NCI-H2029 (cell line): ENCODE measurements around the gene TTC33.
A peak's percentile ranks its signal among the peaks of the same experiment; 100 is the strongest.
"Not testable (repeated sequence)": the region's sequence is repeated elsewhere in the genome, so short reads cannot be mapped to it uniquely, and the experiment has no call there.

Experiments
- DNase-seq: peaks from one replicate; lab custom pipeline; 2025; lab: John Stamatoyannopoulos, UW

TTC33 gene

DNA sequence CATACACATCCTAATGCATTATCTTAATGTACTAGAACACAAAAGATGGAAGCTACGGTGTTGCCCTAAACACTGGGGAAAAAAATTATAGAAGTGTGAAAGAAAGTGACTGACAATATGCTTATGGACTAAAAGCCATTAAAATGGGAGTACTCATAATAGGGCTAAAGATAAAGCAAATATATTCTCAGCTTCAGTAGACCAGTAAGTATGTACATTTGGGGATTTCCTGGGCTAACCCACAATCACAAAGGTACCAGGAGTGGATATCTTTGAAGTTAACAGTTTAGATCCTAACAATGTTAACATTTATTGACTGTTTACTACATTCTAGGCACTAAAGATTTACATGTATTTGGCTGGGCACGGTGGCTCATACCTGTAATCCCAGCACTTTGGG is 39.2 kb downstream of the TTC33 start:
- DNase-seq: no peak

DNA sequence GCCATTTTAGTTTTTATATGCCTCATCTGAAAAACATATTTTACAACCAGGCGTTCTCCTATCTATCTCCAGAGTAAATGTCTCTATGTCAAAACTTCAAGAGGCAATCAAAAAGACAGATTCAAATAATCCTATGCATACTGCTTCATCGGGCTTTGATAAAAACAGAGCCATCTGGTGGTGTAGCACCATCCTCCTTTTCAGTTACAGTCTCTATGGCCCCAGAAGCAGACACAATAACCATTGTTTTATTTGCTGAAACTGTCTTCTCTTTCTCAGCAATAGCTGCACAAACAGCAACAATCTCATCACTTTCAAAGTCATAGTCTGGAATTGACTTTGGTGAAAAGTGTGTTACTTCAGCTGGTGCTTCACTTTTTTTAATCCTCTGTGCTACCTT is 39.8 kb downstream of the TTC33 start:
- DNase-seq: no peak

DNA sequence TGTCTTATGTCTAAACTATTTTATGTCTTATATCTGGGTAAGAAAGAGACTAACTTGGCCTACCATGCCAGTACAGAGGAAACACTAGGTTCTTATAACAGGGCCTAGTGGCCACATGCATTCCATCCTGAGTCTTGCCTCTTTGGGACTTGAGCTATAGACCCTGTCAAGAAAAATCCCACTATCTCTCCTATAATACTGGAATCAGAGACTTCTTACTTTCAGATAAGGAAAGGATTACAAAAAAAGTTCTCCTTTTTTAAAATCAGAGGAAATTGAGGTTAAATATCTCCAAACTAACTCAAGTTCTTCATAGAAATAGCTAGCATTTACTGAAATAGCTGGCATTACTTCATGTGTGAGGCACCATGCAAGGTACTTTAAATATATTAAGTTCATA is 41.8 kb downstream of the TTC33 start:
- no peak for DNase-seq

DNA sequence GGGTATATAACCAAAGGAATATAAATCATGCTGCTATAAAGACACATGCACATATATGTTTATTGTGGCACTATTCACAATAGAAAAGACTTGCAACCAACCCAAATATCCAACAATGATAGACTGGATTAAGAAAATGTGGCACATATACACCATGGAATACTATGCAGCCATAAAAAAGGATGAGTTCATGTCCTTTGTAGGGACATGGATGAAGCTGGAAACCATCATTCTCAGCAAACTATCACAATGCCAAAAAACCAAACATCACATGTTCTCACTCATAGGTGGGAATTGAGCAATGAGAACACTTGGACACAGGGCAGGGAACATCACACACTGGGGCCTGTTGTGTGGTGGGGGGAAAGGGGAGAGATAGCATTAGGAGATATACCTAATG is 45.2 kb downstream of the TTC33 start:
- DNase-seq: not testable (repeated sequence)

DNA sequence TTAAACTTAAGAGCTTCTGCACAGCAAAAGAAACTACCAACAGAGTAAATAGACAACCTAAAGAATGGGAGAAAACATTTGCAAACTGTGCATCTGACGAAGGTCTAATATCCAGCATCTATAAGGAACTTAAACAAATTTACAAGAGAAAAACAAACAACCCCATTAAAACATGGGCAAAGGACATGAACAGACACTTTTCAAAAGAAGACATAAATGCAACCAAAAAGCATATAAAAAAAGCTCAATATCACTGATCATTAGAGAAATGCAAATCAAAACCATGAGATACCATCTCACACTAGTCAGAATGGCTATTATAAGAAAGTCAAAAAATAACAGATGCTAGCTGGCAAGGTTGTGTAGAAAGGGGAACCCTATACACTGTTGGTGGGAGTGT is 50.3 kb downstream of the TTC33 start:
- DNase-seq: not testable (repeated sequence)

DNA sequence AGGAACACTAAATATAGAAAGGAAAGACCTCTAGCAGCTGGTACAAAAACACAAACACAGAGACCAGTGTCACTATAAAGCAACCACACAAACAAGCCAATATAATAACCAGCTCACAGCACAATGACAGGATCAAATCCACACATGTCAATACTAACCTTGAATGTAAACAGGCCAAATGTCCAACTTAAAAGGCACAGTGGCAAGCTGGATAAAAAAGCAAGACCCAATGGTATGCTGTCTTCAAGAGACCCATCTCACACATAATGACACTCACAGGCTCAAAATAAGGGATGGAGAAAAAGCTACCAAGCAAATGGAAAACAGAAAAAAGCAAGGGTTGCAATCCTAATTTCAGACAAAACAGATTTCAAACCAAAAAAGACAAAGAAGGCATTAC is 53.7 kb downstream of the TTC33 start:
- not testable (repeated sequence) for DNase-seq

DNA sequence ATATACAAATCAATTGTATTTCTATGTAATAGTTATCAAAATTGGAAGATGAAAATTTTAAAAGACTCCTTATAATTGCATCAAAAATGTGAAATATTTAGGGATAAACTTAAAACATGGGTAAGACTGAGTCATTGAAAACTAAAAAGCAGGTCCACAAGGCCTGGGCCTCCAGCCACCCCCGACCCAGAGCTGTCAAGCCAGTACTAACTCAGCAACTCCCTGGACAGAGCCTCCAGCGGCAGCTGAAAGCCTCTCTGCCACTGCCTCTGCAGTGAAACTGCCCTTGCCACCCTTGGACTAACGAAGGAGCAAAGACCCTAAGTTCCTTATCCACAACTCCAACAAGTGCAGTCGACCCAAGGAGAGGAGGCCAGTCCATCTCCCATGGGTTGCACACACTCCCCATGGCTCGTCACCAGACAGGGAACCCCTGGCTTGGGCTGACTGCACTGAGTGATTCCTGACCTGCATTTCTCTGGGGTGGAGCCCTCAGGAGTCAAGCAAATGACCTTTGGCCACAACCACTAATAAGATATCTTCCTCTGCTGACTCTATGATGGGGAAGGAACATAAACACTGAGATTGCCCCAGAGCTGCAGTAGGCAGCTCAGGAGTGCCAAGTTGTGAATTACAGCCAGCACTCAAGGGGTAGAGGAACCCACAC is 55.5 kb downstream of the TTC33 start:
- DNase-seq: no peak

DNA sequence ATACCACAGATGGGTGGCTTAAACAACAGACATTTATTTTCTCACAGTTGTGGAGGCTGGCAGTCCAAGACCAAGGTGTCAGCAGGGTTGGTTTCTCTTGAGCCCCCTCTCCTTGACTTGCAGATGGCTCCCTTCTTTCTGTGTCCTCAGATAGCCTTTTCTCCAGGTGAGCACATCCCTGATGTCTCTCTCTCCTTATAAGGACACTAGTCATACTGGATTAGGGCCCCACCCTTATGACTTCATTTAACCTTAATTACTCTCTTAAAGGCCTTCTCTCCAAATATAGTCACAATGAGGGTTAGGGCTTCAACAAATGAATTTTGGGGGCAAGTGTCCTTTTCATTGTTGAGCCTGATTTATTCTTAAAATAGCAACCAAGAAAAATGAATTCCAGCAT is 61.3 kb downstream of the TTC33 start:
- no peak for DNase-seq

DNA sequence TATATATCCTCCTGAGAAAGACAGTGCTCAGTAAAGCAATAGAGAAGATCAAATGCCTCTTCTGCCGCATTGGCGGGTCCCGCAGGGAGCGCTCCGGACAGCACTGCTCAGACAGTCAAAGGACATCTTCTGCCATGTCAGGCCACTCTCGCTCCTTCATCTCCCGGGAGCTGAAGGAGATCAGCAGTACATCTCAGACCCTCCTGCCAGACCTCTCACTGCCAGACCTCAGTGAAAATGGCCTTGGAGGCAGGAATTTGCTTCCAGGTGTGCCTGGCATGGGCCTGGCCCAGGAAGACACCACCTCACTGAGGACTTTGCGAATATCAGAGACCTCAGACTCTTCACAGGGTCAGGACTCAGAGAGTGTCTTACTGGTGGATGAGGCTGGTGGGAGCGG is 63.9 kb downstream of the TTC33 start:
- no peak for DNase-seq

DNA sequence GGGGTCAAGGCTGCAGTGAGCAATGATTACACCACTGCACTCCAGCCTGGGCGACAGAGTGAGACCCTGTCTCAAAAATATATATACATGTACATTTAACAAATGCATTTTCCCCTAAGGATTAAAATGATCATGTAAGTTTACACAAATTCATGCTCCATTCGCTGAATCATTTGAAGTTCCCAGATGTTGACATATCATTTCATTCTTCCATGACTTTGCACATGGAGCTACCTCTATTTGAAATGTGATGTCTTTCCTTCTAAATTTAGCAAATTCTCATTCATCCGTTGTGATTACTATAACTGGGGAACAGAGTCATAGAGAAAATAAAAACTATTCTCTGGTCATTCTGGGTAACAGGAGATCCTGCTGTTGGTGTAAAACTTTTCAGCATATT is 65.5 kb downstream of the TTC33 start:
- DNase-seq: no peak

DNA sequence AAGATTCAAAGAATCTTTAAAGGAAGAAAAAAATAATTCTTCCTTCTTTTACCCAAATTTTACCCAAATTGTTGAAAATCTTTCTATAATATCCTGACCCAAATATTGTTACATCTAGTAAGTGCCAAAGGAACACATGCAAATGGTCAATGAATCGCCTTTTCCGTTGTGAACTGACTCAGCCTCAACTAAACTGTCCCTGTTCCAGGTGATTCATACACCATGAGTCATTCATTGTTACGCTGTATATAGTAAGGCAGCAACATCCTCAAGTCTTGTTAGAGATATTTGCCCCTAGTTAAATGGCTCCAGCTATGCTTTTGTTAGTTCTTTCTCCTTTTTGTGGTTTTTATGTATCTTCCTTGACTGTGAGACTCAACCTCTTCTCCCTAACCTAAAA is 66.3 kb downstream of the TTC33 start:
- no peak for DNase-seq

DNA sequence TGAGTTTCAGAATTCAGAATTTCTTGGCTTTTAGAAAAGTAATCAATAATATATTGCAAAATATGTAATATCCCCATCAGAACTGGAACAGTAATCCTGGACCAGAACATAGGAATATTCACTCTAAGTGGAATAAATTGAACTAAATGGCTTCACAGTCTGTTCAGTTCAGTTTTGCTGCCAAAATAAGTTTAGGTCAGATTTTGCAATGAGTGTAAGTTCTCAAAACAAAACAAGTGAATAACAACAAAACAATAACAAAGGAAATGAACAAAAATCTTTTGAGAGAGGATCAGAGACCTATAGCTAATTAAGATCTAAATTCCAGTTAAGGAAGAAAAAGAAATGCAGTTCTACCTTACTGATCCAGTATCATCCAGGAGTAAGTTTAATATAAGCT is 66.8 kb downstream of the TTC33 start:
- no peak for DNase-seq

DNA sequence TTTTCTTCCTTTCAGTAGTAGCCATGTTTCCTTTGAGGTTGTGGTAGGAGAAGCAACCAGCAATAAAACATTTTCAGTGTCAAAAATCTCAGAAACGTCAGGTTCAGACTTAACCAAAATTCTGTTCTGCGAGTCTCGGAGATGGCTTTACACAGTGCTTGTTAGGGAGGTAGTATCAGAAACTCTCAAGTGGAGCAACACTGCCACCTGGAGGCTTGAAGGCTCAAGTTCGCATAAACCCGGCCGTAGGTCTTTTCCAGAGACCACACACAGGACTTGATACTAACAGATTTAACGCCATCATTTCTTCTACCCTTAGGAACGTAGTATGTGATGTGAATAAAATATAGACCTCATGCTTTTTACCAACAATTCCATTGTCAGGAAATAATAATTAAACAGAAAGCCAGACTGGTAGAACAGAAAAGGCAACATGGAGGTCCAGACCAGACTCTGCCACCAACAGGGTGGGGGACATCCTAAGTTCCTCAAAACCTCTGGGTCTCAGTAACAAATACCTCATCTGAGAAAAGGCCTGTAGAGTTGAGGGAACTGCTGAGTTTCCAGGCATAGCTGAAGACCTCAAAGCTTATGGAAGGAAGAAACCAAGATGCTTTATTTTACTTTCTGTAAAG is 67.5 kb downstream of the TTC33 start:
- peak; percentile 61 for DNase-seq

DNA sequence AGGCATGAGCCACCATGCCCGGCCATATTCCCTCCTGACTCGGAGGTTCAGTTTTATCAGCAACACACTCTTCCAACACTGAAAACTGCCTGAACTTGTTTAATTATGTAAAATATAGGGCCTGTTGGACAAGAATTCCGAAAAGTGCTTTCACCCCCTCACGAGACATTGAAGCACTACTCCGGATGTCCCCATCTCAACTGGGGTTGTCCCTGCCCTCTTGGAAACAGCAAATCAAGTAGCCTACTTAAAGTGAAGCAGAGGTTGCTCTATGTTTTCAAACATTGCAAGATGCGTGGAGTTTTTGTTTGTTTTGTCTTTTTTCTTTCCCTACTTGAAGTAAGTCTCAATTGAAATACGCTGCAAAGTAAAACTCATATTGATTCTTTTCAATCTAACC is 68.4 kb downstream of the TTC33 start:
- DNase-seq: no peak

DNA sequence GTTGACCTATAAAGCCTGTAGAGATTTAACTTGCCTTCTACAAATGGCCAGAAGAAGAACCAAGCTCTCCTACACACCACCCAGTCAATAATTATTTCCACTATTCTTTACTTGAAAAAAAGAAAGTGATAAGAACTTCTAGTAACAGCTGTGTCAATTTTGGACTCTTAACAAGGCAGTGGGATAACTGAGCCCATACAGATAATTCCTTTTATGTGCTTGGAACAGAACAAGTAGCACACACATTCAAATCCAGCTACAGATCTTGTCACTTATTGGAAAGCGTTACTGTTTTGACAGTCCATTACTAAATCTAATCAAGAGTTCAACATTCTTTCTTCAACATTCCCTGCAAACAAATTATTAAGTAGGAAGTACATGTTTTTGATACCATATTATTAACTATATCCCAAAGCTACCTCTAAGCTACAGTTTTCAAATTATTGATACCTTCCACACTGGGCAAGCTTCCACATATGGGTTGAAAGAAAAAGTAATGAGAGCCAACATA is 69.7 kb downstream of the TTC33 start:
- no peak for DNase-seq

DNA sequence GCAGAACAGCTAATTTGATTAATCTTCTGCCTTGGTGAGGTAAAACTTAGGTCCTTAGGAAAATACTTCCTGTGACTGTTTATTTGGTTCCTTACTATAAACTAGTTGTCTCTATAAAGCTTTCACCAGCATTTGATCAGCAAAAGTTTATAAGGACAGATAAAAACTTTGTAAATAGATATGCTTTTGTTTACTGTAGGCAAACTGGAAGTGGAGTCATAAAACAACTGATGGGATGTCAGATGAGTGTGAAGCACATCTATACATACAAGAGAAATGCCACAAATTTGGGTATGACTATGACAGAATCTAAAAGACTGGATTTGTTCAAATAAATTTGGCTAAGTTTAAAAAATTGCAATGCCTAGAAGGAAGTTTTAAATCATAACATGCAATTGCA is 70.6 kb downstream of the TTC33 start:
- no peak for DNase-seq

DNA sequence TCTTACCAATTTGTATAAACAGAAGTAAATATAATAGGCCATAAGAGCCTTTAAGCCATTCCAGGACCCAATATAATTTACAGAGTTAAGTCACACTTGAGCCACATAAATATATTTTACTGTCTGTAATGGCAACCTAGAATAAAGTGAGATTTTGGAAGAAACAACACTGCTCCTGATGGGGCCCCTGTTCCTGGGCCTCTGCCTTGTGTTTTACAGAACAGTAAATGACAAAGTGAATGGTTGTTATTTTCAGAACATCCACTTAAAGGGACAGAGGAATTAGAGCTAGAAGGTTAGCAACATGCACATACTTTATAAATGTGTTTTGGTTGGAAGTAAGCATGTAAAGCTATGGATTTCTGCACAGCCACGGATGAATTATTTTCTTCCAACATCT is 72.5 kb downstream of the TTC33 start:
- no peak for DNase-seq

DNA sequence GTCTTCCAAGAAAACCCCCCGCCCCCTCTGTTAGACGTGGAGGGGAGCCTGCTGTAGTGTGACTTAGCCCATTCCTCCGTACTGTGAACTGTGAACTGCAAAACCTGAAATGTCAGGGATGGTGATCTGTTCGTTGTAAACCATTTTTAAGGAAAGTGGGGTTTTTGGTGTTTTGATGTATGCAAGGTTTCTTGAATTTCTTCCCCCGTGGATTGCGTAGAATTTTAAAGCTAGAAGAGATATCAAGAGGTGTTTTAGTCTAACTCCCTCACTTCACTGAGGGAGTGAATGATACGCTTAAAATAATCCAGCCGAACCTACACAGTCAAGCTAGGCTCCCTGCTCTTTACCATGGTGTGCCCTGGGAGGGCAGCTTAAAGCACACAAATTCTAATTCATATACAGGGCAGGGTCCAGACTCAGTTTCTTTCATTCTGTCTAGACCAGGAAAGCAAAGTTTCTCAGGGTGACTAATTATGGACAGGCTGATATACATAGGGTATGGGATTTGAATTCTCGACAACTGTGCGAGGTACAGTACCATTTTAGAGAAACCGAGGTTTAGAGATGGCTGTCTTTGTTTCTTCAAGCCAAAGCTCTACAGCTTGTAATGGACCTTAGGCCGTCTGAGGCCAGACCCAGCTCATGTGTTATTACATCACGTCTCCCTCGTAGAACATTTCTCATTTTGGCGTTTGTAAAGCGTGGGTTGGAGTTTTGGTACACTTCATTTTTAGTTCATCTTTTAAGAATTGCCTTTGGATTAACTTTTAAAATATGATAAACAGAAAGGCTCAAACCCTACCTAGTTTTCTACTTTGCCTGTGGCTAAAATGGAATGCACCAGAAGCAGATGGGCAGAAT is 73.4 kb downstream of the TTC33 start:
- no peak for DNase-seq

DNA sequence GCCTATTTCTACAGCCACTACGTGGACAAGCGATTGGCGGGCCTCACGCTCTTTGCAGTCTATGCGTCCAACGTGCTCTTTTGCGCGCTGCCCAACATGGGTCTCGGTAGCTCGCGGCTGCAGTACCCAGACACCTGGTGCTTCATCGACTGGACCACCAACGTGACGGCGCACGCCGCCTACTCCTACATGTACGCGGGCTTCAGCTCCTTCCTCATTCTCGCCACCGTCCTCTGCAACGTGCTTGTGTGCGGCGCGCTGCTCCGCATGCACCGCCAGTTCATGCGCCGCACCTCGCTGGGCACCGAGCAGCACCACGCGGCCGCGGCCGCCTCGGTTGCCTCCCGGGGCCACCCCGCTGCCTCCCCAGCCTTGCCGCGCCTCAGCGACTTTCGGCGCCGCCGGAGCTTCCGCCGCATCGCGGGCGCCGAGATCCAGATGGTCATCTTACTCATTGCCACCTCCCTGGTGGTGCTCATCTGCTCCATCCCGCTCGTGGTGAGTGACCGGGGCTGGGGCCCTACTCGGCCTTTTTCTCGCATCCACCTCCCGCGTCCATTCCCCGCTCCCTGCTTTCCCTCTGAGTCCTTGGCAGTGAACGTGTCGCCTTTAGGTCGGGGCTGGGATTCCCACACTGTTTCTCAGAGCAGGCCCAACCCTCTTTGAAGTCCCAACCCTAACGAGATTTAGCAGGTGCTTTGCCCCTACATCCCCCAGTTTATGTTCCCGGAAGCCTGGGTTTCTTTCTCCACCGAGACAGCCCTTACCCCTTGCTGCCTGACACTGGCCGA is 74.2 kb downstream of the TTC33 start:
- DNase-seq: no peak

DNA sequence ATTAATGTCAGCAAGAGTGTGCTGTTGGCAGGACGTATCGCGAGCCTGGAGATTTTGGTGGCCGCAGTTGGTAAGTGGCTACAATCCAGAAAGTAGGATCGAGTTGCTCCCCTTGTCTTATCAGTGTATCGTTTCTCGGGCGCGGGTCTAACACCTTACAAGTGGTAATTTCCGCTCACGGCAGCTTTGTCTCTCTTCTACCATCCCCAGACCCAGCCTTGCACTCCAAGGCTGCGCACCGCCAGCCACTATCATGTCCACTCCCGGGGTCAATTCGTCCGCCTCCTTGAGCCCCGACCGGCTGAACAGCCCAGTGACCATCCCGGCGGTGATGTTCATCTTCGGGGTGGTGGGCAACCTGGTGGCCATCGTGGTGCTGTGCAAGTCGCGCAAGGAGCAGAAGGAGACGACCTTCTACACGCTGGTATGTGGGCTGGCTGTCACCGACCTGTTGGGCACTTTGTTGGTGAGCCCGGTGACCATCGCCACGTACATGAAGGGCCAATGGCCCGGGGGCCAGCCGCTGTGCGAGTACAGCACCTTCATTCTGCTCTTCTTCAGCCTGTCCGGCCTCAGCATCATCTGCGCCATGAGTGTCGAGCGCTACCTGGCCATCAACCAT is 74.9 kb downstream of the TTC33 start:
- no peak for DNase-seq

DNA sequence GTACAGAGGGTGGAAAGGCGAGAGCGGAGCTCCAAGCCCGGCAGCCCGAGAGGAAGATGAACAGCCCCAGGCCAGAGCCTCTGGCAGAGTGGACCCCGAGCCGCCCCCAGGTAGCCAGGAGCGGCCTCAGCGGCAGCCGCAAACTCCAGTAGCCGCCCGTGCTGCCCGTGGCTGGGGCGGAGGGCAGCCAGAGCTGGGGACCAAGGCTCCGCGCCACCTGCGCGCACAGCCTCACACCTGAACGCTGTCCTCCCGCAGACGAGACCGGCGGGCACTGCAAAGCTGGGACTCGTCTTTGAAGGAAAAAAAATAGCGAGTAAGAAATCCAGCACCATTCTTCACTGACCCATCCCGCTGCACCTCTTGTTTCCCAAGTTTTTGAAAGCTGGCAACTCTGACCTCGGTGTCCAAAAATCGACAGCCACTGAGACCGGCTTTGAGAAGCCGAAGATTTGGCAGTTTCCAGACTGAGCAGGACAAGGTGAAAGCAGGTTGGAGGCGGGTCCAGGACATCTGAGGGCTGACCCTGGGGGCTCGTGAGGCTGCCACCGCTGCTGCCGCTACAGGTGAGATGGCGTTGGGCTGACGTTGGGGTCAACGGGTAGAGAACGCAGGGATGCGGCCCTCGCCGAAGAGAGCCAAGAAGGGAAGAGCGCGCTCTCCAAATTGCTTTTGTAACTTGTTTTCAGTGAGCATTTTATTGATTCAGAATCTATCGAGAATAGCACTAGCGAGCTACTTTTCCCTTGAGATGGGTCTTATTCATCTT is 75.7 kb downstream of the TTC33 start, which contains the start of gene PTGER4:
Gene PTGER4, plus strand, starts transcription at position 3 of the 769 bp plus-strand sequence. CDS start 1,079 bp downstream, outside the sequence.
- DNase-seq: no peak
